ENCODE results near the gene TLL2. TPM values are rescaled to one million over a fixed set of nuclear protein-coding genes. Genes with fewer than 3 reads are reported as not detected.
A peak's percentile ranks its signal among the peaks of the same experiment; 100 is the strongest.

The TLL2 gene
- total RNA-seq, 1 experiment from 2014 or later = not detected

DNA sequence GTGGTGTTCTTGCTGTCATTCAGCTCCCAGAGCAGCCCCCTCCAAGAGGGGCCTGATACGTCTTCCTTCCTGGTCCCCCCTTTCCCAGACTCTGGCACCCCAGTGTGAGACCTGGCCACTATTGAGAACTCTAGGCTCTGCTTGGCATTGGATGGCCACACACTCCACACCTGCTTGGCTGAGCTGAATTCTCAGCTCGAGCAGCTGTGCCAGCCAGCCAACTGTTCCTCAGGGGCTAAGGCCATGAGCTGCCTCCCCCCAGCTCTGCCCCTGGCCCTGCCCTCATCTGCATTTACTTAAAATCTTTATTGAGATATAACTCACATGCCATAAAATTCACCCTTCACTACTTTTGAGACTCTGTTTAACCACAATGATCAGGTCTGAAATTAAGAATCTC lies 6.7 kb downstream of the TLL2 start:
- DNase-seq (ENCODE audit: low read depth) = no peak

DNA sequence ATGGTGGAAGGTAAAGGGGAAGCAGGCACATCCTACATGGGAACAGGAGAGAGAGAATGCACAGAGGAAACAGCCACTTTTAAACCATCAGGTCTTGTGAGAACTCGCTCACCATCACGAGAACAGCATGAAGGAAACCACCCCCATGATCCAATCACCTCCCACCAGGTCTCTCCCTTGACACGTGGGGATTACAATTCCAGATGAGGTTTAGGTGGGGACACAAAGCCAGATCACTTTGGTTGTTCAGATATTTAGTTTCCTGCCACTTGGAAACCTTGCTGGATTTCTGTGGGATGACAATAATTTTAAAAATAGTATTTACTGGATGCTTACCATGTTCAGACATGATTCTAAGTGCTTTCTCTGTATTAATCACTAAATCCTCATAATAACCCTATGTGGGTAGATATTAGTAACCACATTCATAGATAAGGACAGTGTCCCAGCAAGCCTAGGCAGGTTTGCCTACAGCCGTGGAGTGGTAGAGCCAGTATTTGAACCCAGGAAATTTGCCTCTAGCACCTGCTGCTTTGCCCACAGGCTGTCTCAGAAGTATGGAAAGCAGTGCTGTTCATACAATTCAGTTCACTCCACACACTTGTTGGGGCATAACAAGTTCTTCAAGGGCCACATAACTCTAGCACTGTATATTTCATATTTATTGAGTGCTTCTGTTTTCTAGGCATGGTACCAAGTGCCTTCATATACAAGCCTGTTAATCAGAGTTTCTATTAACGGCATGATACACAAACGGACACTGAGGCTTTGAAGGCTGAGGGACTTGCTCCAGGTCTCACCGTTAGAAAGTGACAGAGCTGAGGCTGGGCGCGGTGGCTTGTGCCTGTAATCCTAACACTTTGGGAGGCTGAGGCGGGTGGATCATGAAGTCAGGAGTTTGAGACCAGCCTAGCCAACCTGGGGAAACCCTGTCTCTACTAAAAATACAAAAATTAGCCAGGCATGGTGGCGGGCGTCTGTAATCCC lies 8.3 kb downstream of the TLL2 start:
- DNase-seq (ENCODE audit: low read depth) = no peak

DNA sequence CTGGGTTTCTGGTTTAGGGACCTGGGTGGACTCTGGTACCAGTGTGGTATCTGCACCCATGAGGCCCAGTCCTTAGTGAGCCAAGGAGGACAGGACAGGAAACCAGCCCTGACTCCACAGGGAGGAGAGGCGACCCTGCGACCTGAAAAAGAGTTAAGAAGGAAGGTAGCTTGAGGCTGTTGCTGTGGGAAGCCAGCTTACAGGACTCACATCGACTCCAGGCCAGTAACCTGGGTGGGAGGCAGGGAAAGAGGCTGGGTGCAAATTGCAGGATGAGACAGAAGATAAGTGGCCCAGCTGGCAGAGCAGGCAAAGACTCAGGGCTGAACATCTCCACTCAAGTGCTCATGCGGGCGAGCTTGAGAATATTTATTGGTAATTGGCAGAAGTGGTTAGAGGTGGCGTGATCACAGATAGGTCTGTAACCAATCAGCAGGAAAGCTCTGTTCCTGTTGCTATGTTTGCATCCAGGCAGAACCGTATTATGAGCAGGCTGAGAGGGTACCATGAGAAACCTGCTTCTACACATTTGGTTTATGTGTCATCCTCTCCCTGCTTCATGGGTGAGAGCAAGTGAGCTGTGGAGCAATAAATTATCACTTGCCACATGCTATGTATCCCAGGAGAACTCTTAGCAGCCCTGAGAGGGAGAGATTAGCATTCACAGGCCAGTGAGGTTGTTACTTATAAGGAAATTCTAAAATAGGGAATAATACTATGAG lies 11.0 kb downstream of the TLL2 start:
- DNase-seq (ENCODE audit: low read depth) = no peak

DNA sequence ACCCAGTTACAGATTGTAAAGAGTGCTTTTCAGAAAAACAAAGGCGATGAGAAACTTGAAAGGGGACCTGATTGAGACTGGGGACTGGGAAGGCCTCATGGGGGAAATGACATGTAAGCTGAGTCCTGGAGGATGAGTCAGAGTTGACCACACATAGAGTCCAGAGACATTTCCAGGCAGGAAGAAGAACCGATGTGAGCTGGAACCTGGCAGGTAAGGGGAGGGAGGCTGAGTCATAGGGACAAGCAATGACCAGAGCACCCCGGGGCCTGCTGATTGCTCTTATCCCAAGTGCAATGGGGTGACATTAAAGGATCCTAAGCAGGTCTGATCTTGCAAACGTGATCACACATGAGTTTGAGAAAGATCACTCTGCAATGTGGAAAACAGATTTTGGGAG lies 11.7 kb downstream of the TLL2 start:
- DNase-seq (ENCODE audit: low read depth) = peak; percentile 87

DNA sequence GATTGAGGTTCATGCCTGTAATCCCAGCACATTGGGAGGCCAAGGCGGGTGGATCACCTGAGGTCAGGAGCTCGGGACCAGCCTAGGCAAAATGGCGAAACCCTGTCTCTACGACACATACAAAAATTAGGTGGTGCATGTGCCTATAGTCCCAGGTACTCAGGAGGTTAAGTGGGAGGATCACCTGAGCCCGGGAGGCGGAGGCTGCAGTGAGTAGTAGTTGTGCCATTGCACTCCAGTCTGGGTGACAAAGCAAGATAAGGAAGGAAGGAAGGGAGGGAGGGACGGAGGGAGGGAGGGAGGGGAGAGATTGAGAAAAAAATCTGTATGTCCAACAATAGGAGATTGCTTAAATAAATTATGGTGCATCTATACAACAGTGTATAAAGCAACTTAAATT lies 13.2 kb downstream of the TLL2 start:
- DNase-seq (ENCODE audit: low read depth) = no peak

DNA sequence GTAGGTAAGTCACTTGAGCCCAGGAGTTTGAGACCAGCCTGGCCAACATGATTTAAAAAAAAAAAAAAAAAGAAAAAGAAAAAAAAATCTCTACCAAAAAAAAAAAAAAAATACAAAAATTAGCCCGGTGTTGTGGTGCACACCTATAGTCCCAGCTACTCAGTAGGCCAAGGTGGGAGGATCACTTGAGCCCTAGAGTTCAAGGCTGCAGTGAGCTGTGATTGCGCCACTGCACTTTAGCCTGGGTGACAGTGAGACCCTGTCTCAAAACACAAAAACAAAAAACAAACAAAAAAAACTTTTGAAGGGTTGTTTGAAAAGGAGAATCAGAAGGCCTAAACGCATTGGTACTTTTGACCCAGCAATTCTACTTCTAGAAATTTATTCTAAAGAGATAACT lies 13.7 kb downstream of the TLL2 start:
- no peak for DNase-seq (ENCODE audit: low read depth)

DNA sequence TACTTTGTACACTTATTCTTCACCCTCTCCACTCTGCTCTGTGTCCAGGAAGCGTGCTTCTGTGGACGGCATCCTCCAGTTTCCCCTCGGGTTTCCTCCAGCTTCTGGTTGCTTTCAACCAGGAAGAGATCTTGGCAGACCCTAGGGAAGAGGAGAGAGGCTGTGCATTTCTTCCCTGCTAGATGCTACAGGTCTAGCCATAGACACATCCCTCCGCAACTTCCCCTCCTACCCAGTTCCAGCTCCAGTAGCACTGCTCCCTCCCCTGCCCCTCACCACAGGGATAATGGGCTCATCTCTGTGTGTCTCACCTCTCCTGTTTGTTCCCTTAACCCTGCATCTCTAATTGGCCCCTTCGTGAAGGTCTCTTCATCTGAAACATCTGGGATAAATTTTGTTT lies 16.3 kb downstream of the TLL2 start:
- DNase-seq (ENCODE audit: low read depth) = no peak

DNA sequence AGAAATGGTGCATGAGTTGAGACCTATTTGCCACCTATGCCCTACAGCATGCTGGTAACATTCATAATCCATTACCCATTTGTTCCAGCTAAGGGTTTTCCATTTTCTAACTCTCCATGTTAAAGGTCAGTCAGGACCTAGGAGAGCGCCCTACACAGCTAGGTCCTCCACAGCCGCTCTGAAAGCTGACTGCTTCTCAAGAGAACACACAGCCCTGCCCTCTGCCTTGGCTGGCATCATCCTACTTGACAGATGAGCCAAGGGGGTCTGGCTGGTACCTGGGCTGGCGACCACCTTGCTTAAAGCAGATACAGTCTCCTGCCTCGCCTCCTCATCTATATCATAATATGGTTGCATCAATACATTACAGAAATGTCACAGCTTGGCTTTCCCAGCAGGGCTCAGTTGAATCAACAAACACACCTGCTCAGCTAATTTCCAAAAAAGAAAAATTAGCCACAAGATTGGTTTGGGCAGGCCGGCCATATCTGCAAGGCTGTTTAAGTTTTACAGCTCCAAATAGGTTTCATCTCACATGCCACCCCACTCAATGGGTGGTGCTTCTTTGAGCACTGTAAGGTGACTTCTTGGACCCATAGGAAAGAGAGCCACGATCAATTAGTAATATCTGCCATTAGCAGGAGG lies 17.3 kb downstream of the TLL2 start:
- DNase-seq (ENCODE audit: low read depth) = no peak

DNA sequence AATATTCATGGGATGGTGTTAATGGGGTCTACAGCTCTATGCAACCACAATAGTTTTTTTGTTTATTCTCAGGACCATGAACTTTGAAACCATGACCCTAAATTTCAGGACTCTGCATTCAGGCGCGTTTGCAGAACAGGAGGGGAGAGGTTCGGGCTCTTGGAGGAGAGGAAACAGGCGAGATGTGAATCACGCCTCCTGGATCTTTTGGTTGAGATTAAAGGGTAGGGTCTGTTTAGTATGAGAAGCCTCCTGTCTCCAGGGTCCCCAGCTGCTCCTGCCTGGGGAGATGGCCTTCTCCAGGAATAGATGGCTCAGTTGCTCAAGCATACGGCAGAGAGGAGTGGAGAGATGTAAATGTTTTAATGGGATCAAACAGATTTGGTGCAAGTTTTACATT lies 18.2 kb downstream of the TLL2 start:
- no peak for DNase-seq (ENCODE audit: low read depth)

DNA sequence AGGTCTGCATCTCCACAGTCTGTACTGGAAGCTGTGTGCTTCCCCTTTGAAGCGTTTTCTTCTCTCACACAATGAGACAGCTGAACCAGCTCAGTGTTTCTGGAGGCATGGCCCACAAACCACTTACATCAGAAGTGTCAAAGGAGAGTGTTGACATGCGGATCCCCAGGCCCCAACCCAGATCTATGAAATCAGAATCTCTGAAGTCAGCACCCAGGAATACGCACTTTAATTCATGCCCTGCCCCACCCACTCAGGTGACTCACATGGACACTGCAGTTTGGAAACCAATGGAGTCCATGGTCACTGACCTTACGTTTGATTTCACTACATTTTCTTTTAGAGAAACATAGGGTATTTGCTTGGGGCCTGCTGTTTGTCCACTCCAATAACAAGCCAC lies 19.0 kb downstream of the TLL2 start:
- DNase-seq (ENCODE audit: low read depth) = no peak

DNA sequence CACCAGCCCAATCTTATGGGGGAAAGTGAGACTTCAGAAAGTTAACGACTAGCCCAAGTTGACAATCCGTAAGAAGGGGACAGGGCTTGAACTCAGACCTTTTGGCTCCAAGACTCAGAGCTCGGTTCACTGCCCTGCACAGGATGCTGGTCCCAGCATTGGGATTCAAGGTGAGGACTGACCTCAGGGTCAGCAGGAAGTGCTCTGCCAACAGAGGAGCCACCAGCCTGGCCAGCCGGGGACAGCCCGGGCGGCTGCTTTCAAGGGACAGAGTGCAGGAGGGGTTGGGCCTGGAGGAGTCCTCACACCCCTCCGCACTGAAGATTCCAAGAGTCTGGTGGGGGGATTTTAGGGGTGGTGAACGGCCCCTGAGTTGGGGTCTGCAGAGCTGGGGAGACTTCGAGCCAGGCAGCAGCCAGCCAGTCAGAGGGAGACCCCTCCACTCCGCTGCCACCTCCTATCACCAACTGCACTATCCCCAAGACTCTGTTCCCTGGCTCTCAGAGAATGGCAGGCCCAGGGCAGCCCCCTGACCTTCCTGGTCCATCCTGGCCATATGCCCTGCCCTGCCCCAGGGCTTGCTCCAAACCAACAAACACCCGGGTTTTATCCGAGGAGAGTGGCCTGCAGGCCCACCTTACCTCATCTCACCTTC lies 19.7 kb downstream of the TLL2 start:
- DNase-seq (ENCODE audit: low read depth) = no peak

DNA sequence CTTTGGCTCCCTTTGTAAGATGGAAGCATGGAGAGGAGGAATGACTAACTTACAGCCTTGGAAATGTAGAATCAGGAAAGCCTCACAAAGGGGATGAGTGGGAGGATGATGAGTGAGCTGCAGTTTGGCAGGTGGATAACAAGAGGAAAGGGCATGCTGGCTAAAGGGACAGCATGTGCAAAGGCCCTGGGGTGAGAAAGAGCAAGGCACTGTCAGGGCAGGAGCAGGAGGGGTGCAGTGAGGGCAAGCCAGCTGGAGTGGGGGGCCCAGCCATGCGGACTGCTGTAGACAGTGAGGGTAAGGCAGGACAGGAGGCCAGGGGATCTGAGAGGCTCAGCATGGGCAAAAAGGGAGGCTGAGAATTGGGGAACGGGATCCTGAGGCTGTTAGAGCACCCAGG lies 20.5 kb downstream of the TLL2 start:
- DNase-seq (ENCODE audit: low read depth) = no peak

DNA sequence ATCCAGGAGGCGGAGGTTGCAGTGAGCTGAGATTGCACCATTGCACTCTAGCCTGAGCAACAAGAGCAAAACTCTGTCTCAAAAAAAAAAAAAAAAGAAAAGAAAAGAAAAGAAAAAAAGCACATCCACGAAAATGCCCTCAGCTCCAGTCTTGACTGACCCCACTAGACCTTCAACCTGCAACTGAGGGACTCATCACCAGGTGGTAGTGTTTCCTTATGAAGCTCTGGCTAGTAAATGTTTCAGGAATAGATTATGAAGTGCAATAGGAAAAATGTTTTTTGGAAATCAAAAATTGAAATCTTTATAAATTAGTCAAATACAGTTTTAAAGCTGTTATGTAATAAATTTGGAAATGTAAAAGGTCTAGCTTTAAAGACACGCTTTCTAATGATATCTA lies 22.4 kb downstream of the TLL2 start:
- no peak for DNase-seq (ENCODE audit: low read depth)

DNA sequence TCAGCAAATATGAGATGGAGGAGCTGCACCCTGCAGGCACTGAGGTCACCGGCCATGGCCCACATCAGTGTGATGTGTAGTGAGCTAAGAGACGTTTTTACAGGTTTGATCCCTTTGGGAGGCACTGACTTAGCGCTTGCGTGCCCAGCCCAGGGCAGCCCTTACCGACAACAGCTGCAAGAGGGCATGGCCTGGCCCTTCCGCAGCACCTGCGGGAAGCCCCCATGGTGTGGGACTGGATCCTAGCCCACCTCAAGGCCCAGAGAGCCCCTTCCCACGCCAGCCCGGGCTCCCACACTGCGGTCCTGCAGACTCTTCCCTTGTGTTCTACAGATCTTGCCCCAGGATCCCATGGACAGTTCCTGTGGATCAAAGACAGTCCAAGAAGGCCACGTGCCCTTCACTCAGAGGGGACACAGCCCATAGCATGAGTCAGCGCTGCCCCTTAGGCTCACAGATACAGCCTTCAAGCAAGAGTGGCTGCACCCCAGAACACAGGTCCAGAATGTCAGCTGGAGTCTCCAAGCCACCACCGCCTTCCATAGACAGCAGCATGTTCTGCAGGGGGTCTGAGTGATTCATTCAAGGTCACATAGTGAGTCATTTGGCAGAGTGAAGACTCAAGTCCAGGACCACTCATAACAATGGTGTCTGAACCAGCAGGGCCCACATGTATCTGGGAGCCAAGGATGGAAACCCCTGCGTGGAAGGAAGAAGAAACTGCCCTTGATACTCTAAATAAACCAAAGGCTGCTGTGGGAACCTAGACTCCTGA lies 25.4 kb downstream of the TLL2 start:
- peak; percentile 44 for DNase-seq (ENCODE audit: low read depth)

DNA sequence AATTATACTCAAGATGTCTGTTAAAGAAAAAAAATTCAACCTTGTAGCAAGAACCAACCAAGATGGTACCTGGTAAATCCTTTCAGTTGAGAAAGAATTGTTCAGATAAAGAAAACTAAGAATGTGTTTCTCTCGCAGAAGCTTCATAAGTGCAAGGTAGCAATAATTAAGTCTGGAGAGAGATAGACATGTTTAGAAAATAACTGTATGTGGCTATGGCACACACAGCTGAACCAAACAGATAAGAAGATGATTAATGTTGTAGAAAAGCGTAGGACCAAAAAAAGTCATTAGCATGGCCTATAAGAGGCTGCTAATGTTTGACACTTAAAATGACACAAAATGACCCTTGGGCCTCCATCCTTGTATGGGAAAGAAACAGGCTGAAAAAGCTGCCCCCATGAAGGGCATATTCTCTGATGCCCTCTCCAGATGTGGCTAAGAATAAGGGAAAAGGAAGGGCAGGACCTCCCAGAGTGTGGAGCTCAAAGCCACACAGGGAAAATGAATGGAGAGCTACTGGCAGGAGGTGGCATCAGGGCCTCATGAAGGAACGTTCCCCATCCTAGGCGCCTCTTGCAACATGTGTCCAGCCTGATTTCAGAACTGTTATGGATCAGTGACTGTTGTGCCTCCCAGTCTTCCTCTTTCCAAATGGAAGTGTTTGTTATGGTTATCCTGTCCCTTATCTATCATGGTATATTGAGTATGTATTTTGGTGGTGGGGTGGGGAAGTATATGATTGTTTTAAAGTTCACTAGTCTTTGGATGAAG lies 30.7 kb downstream of the TLL2 start:
- no peak for DNase-seq (ENCODE audit: low read depth)

DNA sequence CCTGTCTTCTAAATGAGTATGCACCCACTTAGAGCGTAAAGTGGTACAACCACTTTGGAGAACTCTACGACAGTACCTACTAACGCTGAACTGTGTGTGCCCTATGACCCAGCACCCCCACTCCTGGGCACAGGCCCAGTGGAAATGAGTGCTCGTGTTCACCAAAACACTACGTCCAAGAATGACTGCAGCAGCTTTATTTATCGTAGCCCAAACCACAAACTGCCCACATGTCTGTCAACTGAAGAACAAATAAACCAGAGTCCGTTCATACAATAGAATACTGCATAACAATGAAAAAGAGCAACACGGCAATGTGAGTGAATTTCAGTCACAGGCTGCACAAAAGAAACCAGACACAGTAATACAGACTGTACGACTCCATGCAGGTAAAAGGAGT lies 35.4 kb downstream of the TLL2 start:
- DNase-seq (ENCODE audit: low read depth) = peak; percentile 80

DNA sequence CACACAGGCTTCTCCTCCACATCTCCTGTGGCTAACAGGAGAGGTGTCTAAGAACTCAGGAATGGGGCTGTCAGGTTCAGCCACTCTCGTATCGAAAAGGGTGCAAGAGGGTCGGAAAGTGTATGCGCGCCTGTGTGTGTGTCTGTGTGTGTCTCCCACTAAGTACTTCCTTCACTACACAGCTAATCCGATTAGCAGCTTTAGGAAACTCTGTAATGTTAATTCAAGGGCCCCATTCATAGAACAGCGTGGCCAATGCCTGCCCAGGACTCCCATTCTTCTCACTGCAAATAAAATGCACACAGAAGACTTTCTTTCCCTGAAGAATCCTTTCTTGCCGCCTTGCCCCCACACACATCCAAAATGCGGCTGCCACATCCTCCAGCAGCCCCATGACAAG lies 39.9 kb downstream of the TLL2 start:
- DNase-seq (ENCODE audit: low read depth) = no peak

DNA sequence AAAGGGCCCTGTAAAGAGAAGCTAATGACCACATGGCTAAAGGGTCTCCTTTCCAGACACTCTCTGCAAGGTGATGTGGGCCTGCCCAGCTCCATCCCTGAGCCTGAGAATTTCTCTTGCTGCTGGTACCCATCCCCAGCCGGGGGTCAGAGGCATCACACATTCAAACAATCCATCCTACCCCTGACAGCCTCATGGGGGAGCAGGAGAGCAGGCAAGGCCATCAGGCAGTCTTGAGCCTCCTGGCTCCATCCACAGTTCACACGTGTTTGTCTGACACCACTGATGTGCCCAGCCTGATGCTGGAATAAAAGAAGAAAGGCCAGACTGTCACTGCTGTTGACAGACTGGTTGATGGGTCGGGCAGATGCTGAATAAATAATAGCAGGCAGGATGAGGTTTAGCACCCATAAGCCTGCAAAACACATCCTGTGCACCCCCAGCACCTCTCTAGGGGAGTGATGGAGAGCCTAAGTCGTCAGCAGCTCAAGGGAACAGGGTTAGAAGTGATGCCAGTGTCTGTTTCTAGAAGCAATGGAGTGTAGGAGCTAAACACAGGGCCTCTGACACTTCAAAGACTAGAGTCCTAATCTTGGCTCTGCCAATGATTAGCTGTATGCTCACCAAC lies 43.5 kb downstream of the TLL2 start:
- peak; percentile 42 for DNase-seq (ENCODE audit: low read depth)

DNA sequence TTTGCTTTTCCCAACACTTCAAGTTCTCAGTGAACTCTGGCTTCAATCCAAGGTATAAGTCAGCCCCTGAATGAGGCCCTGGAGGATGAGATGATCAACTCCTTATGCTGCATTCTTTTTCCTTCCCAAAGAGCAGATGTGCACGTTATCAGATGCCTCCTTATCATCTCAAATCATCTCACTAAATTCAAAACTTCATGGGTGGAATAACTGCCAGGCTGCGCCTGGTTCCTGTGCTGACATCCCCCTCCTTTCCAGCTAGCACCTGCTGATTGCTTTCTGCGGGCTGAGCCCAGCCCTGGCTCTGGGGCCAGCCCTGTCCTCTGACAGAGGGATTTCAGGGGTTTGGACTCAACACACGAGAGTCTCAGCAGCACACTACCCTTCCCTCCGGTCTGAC lies 44.9 kb downstream of the TLL2 start:
- no peak for DNase-seq (ENCODE audit: low read depth)

DNA sequence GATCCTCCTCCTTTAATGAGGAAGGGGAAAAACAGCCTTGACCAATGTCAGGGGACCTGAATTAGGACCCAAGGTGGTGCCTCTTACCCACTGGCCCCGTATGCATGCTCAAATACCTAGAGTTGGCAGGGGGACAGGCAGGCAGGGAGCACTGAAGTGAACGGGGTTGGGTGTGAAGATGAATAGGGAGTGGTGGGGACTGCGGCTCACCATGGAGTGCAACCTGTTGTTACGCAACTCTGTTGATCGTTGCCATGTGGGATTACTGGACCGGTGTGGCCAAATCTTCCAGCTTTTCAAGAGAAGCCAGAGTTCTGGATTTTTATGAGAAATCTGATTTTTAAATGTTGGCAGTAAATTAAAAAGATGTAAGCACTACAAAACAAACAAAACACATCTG lies 48.1 kb downstream of the TLL2 start:
- DNase-seq (ENCODE audit: low read depth) = no peak

Measured in M059J (cell line).